Measurements from ENCODE around the gene RTCA.

DNA sequence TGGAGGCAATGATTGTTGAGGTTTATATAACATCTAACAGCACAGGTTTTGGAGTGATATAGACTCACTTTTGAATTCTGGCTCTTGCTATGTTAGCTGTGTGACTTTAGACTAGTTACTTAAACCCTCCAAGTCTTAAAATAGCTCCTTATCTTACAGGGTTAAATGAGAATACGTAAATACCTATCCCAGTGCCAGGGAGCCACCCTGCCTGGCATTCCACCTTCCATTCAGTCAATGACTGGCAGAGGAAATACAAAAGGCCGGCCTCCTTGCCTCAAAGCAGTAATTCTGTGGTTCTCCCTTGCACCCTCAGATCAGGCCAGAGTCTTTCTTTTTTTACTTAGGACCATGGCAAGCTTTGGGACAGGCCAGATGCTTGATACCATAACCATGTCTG, 48.2 kb upstream of the RTCA start:
- TF ChIP-seq, protein P1, sequence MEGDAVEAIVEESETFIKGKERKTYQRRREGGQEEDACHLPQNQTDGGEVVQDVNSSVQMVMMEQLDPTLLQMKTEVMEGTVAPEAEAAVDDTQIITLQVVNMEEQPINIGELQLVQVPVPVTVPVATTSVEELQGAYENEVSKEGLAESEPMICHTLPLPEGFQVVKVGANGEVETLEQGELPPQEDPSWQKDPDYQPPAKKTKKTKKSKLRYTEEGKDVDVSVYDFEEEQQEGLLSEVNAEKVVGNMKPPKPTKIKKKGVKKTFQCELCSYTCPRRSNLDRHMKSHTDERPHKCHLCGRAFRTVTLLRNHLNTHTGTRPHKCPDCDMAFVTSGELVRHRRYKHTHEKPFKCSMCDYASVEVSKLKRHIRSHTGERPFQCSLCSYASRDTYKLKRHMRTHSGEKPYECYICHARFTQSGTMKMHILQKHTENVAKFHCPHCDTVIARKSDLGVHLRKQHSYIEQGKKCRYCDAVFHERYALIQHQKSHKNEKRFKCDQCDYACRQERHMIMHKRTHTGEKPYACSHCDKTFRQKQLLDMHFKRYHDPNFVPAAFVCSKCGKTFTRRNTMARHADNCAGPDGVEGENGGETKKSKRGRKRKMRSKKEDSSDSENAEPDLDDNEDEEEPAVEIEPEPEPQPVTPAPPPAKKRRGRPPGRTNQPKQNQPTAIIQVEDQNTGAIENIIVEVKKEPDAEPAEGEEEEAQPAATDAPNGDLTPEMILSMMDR (conservative IDR thresholded peaks at IDR 0.05; ENCODE audit: low read depth, low read length) = no peak
- no peak for TF ChIP-seq EZH2phosphoT487 (IDR thresholded peaks at IDR 0.05; ENCODE audit: borderline replicate concordance, low read length)
- TF ChIP-seq EZH2 (IDR thresholded peaks at IDR 0.05; ENCODE audit: low read length, unreplicated experiment) = no peak

All from PC-3 (cell line).